WTC11 (cell line): ENCODE results near the gene SYT15. TPM values are rescaled to one million over a fixed set of nuclear protein-coding genes. Genes with fewer than 3 reads are reported as not detected.

Source experiments
- ATAC-seq: fragments of 200-7000 bp; cut with Tn5 transposase; 2 replicates; pipeline ENCODE4 v1.10.0; 2021; ENCODE audit warnings: mild to moderate bottlenecking, moderate library complexity
- CTCF ChIA-PET: fragments of 300-600 bp; sonication (Branson Sonifier 250); formaldehyde crosslinking; loops from one replicate; lab custom pipeline; 2021; ENCODE audit warnings: antibody characterized with exemption; lab: Charles Lee
- POLR2A ChIA-PET: fragments of 350-600 bp; sonication (Branson Sonifier 250); formaldehyde crosslinking; loops from one replicate; lab custom pipeline; 2021; ENCODE audit warnings: antibody characterized with exemption; lab: Charles Lee
- DNase-seq: peaks from one replicate; pipeline ENCODE4 v3.0.0; 2021; ENCODE audit warnings: low spot score
- H3K27ac Mint-ChIP-seq: 2 replicates; pipeline ENCODE4 v1.8.0; 2021; ENCODE audit warnings: mixed read lengths
- H3K27me3 Mint-ChIP-seq: 2 replicates; pipeline ENCODE4 v1.8.0; 2021; ENCODE audit warnings: low read depth, mild to moderate bottlenecking, moderate library complexity, mixed read lengths
- H3K36me3 Mint-ChIP-seq: 2 replicates; pipeline ENCODE4 v1.8.0; 2021; ENCODE audit warnings: mixed read lengths
- H3K4me1 Mint-ChIP-seq: 2 replicates; pipeline ENCODE4 v1.8.0; 2022; ENCODE audit warnings: mixed read lengths
- H3K4me3 Mint-ChIP-seq: 2 replicates; pipeline ENCODE4 v1.8.0; 2021; ENCODE audit warnings: mild to moderate bottlenecking, moderate library complexity, mixed read lengths
- H3K9me3 Mint-ChIP-seq: 2 replicates; pipeline ENCODE4 v1.8.0; 2021; ENCODE audit warnings: mixed read lengths
- ELF4 ChIP-seq: sonication (generic); formaldehyde crosslinking; IDR thresholded peaks from 2 replicates; pipeline ENCODE4 v1.8.1; 2022; ENCODE audit warnings: low read depth, mild to moderate bottlenecking, moderate library complexity, missing genetic modification reagents
- ESRRA ChIP-seq: sonication (generic); formaldehyde crosslinking; IDR thresholded peaks from 2 replicates; pipeline ENCODE4 v1.8.1; 2022; ENCODE audit warnings: mild to moderate bottlenecking, missing genetic modification reagents, borderline replicate concordance
- ETV6 ChIP-seq: sonication (generic); formaldehyde crosslinking; IDR thresholded peaks from 2 replicates; pipeline ENCODE4 v1.8.1; 2022; ENCODE audit warnings: mild to moderate bottlenecking, missing genetic modification reagents
- FOXK1 ChIP-seq: sonication (generic); formaldehyde crosslinking; IDR thresholded peaks from 2 replicates; pipeline ENCODE4 v1.8.0; 2022; ENCODE audit warnings: mild to moderate bottlenecking, moderate library complexity, missing genetic modification reagents
- FOXP1 ChIP-seq: sonication (generic); formaldehyde crosslinking; IDR thresholded peaks from 2 replicates; pipeline ENCODE4 v1.8.0; 2022; ENCODE audit warnings: missing genetic modification reagents, mild to moderate bottlenecking, moderate library complexity, borderline replicate concordance
- GTF2I ChIP-seq: fragments of 250-450 bp; sonication (Bioruptor Pico); conservative IDR thresholded peaks from 2 replicates; pipeline ENCODE4 v1.4.0; 2021; ENCODE audit warnings: mild to moderate bottlenecking
- MXD4 ChIP-seq: fragments of 250-450 bp; sonication (Bioruptor Pico); IDR thresholded peaks from 2 replicates; pipeline ENCODE4 v1.8.0; 2021; ENCODE audit warnings: mild to moderate bottlenecking, moderate library complexity, borderline replicate concordance
- MYBL2 ChIP-seq: sonication (generic); formaldehyde crosslinking; IDR thresholded peaks from 2 replicates; pipeline ENCODE4 v1.8.1; 2023; ENCODE audit warnings: mild to moderate bottlenecking, moderate library complexity, missing genetic modification reagents
- NFYB ChIP-seq: sonication (generic); formaldehyde crosslinking; conservative IDR thresholded peaks from 2 replicates; pipeline ENCODE4 v1.8.0; 2022; ENCODE audit warnings: low read depth, missing genetic modification reagents
- NR2C2 ChIP-seq: sonication (generic); formaldehyde crosslinking; IDR thresholded peaks from 2 replicates; pipeline ENCODE4 v1.8.0; 2022; ENCODE audit warnings: mild to moderate bottlenecking, missing genetic modification reagents
- RELA ChIP-seq: sonication (generic); formaldehyde crosslinking; IDR thresholded peaks from 2 replicates; pipeline ENCODE4 v1.8.1; 2022; ENCODE audit warnings: missing genetic modification reagents, mild to moderate bottlenecking, borderline replicate concordance
- SP1 ChIP-seq: sonication (generic); formaldehyde crosslinking; conservative IDR thresholded peaks from 2 replicates; pipeline ENCODE4 v1.8.1; 2022; ENCODE audit warnings: missing genetic modification reagents
- TCF7 ChIP-seq: sonication (generic); formaldehyde crosslinking; IDR thresholded peaks from 2 replicates; pipeline ENCODE4 v1.8.0; 2022; ENCODE audit warnings: mild to moderate bottlenecking, low read depth, missing genetic modification reagents, moderate library complexity
- TEAD1 ChIP-seq: sonication (generic); formaldehyde crosslinking; IDR thresholded peaks from 2 replicates; pipeline ENCODE4 v1.8.0; 2022; ENCODE audit warnings: mild to moderate bottlenecking, missing genetic modification reagents
- TEAD4 ChIP-seq: sonication (generic); formaldehyde crosslinking; IDR thresholded peaks from 2 replicates; pipeline ENCODE4 v1.8.0; 2022; ENCODE audit warnings: mild to moderate bottlenecking, missing genetic modification reagents
- ZNF232 ChIP-seq: sonication (generic); formaldehyde crosslinking; IDR thresholded peaks from 2 replicates; pipeline ENCODE4 v1.8.0; 2022; ENCODE audit warnings: mild to moderate bottlenecking, missing genetic modification reagents
- ZNF263 ChIP-seq: sonication (generic); formaldehyde crosslinking; IDR thresholded peaks from 2 replicates; pipeline ENCODE4 v1.8.1; 2022; ENCODE audit warnings: low read depth, mild to moderate bottlenecking, moderate library complexity, missing genetic modification reagents
- ZNF396 ChIP-seq: fragments of 250-450 bp; sonication (Bioruptor Pico); IDR thresholded peaks from 2 replicates; pipeline ENCODE4 v1.8.0; 2021; ENCODE audit warnings: mild to moderate bottlenecking, moderate library complexity, borderline replicate concordance
- ZNF423 ChIP-seq: fragments of 250-450 bp; sonication (Bioruptor Pico); IDR thresholded peaks from 2 replicates; pipeline ENCODE4 v2.1.2; 2022; ENCODE audit warnings: mild to moderate bottlenecking, moderate library complexity
- total RNA-seq: library from RNA; stranded (reverse); gene quantifications from 3 replicates; pipeline ENCODE4 v1.2.3, GENCODE V29; 2021
- TF ChIP-seq, protein P1 (sequence below): sonication (generic); formaldehyde crosslinking; IDR thresholded peaks from 2 replicates; pipeline ENCODE4 v1.8.0; 2023; ENCODE audit warnings: missing genetic modification reagents
- TF ChIP-seq, protein P2 (sequence below): sonication (generic); formaldehyde crosslinking; IDR thresholded peaks from 2 replicates; pipeline ENCODE4 v1.8.0; 2023; ENCODE audit warnings: mild to moderate bottlenecking, missing genetic modification reagents
- TF ChIP-seq, protein P3 (sequence below): sonication (generic); formaldehyde crosslinking; IDR thresholded peaks from 2 replicates; pipeline ENCODE4 v1.8.1; 2023; ENCODE audit warnings: mild to moderate bottlenecking, missing genetic modification reagents, moderate library complexity
- TF ChIP-seq, protein P4 (sequence below): fragments of 200-600 bp; IDR thresholded peaks from 2 replicates; pipeline ENCODE4 v1.8.0; 2022; ENCODE audit warnings: antibody characterized with exemption
- TF ChIP-seq, protein P5 (sequence below): sonication (generic); formaldehyde crosslinking; IDR thresholded peaks from 2 replicates; pipeline ENCODE4 v1.8.0; 2022; ENCODE audit warnings: mild to moderate bottlenecking, missing genetic modification reagents
- TF ChIP-seq, protein P6 (sequence below): sonication (generic); formaldehyde crosslinking; IDR thresholded peaks from 2 replicates; pipeline ENCODE4 v1.8.0; 2022; ENCODE audit warnings: mild to moderate bottlenecking, missing genetic modification reagents

SYT15 gene
- total RNA-seq, 1 experiment from 2014 or later: 1.5 TPM

DNA sequence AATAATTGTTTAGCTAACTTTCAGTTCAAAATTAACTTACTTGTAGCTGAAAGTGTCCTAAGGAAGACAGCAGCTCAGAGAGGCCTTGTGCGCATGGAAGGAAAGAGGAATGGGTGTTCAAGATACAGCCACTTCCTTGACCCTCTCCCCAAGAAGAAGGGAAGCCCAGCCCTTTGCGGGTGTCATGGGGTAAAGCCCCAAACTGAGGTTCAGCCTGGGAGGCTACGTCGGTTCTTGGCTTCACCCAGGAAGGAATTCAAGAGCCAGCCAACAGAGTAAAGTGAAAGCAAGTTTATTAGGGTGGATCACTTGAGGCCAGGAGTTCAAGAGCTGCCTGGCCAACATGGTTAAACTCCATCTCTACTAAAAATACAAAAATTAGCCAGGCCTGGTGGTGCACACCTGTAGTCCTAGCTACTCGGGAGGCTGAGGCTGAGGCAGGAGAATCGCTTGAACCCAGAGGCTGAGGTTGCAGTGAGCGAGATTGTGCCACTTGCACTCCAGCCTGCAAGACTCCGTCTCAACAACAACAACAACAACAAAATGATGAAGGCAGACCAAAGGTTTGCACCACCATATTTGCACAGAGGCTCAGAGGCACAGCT, 38.4 kb upstream of the SYT15 start:
- Mint-ChIP-seq H3K36me3 (no peaks in the 10 kb centered on the region), H3K9me3 (no peaks in the 10 kb centered on the region), H3K27ac (no peak overlapping the region), H3K4me3 (peak overlapping the region; percentile 61), H3K4me1 (peaks cover 33% of the 10 kb centered on the region), H3K27me3 (peaks cover 9% of the 10 kb centered on the region)
- TF ChIP-seq MXD4 (CRISPR knock-in tag): no peak
- no peak for TF ChIP-seq ZNF423 (CRISPR knock-in tag)
- no peak for TF ChIP-seq NR2C2 (CRISPR knock-in tag)
- TF ChIP-seq NFYB (CRISPR knock-in tag): no peak
- no peak for TF ChIP-seq ZNF396 (CRISPR knock-in tag)
- peak; percentile 80; the same call in 1 of the 2 replicates for TF ChIP-seq GTF2I (CRISPR knock-in tag)
- no peak for TF ChIP-seq ELF4 (CRISPR knock-in tag)
- TF ChIP-seq RELA (CRISPR knock-in tag): no peak
- ChIA-PET CTCF (interaction anchor here (1.0 to 4.7 kb wide), 4 partner anchors 13 to 313 kb away, joined by 4 to 18 read pairs (median 6); no protein-coding TSS in a partner anchor), POLR2A (interaction anchor here (1.3 kb wide), 1 partner anchor 9 kb away, joined by 3 read pairs; no protein-coding TSS in a partner anchor)
- ATAC-seq (no peak), DNase-seq (peak; percentile 9)

DNA sequence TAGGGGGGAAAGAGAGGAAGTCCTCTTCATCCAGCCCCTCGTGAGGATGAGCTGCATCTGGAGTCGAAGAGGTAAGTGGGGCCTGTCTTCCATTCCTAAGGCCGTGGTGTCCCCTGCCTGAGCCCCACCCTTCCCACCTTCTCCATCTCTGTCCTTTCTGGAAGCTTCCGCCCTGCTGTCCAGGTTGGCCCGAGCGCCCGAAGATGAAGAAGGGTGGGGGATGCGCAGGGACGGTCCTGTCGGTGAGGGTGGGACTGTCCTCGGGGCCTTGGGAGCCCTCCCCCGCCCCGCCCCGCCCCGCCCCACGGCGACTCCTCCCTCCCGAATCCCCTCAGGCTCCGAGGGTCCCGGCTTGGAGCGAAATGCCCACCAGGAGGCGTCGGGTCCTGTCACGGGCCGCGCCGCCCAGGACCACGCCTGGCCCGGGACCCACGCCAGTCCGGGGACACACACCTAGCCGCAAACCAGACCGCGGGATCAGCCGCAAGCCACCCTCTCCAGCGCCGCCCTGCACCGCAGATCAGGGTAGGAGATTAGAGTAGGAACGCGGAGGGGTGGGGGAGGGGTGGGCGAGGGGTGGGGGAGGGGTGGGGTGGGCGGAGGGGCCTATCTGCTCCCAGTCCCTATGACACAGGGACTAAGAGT, 37.8 kb upstream of the SYT15 start:
- no peak overlapping the region for H3K27ac Mint-ChIP-seq
- CTCF ChIA-PET: interaction anchor here (1.0 to 4.7 kb wide), 4 partner anchors 13 to 313 kb away, joined by 4 to 18 read pairs (median 6); no protein-coding TSS in a partner anchor
- POLR2A ChIA-PET: interaction anchor here (1.3 kb wide), 1 partner anchor 10 kb away, joined by 3 read pairs; no protein-coding TSS in a partner anchor
- DNase-seq: peak; percentile 81
- peaks cover 33% of the 10 kb centered on the region for H3K4me1 Mint-ChIP-seq
- peak; percentile 74 for ATAC-seq
- H3K36me3 Mint-ChIP-seq: no peaks in the 10 kb centered on the region
- TF ChIP-seq MXD4 (CRISPR knock-in tag) (no peak), TEAD1 (CRISPR knock-in tag) (peak; percentile 33; the same call in 1 of the 2 replicates), SP1 (CRISPR knock-in tag) (peak; percentile 73), FOXP1 (CRISPR knock-in tag) (peak; percentile 54; the same call in 1 of the 2 replicates), FOXK1 (CRISPR knock-in tag) (0 out of 2 replicates have a peak, but pooled peaks have one; percentile 60), ZNF263 (CRISPR knock-in tag) (no peak), TCF7 (CRISPR knock-in tag) (no peak), NR2C2 (CRISPR knock-in tag) (peak; percentile 31; the same call in 1 of the 2 replicates), MYBL2 (CRISPR knock-in tag) (peak; percentile 41; the same call in 1 of the 2 replicates), ETV6 (CRISPR knock-in tag) (peak; percentile 73; the same call in 1 of the 2 replicates), ZNF232 (CRISPR knock-in tag) (peak; percentile 63; the same call in 1 of the 2 replicates), TEAD4 (CRISPR knock-in tag) (0 out of 2 replicates have a peak, but pooled peaks have one; percentile 20), ESRRA (CRISPR knock-in tag) (no peak)
- TF ChIP-seq, protein P1, sequence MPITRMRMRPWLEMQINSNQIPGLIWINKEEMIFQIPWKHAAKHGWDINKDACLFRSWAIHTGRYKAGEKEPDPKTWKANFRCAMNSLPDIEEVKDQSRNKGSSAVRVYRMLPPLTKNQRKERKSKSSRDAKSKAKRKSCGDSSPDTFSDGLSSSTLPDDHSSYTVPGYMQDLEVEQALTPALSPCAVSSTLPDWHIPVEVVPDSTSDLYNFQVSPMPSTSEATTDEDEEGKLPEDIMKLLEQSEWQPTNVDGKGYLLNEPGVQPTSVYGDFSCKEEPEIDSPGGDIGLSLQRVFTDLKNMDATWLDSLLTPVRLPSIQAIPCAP (CRISPR knock-in tag): no peak
- TF ChIP-seq, protein P2, sequence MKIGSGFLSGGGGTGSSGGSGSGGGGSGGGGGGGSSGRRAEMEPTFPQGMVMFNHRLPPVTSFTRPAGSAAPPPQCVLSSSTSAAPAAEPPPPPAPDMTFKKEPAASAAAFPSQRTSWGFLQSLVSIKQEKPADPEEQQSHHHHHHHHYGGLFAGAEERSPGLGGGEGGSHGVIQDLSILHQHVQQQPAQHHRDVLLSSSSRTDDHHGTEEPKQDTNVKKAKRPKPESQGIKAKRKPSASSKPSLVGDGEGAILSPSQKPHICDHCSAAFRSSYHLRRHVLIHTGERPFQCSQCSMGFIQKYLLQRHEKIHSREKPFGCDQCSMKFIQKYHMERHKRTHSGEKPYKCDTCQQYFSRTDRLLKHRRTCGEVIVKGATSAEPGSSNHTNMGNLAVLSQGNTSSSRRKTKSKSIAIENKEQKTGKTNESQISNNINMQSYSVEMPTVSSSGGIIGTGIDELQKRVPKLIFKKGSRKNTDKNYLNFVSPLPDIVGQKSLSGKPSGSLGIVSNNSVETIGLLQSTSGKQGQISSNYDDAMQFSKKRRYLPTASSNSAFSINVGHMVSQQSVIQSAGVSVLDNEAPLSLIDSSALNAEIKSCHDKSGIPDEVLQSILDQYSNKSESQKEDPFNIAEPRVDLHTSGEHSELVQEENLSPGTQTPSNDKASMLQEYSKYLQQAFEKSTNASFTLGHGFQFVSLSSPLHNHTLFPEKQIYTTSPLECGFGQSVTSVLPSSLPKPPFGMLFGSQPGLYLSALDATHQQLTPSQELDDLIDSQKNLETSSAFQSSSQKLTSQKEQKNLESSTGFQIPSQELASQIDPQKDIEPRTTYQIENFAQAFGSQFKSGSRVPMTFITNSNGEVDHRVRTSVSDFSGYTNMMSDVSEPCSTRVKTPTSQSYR (CRISPR knock-in tag): peak; percentile 94; the same call in 1 of the 2 replicates
- TF ChIP-seq, protein P3, sequence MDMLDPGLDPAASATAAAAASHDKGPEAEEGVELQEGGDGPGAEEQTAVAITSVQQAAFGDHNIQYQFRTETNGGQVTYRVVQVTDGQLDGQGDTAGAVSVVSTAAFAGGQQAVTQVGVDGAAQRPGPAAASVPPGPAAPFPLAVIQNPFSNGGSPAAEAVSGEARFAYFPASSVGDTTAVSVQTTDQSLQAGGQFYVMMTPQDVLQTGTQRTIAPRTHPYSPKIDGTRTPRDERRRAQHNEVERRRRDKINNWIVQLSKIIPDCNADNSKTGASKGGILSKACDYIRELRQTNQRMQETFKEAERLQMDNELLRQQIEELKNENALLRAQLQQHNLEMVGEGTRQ (CRISPR knock-in tag): peak; percentile 24; the same call in 1 of the 2 replicates
- TF ChIP-seq, protein P4, sequence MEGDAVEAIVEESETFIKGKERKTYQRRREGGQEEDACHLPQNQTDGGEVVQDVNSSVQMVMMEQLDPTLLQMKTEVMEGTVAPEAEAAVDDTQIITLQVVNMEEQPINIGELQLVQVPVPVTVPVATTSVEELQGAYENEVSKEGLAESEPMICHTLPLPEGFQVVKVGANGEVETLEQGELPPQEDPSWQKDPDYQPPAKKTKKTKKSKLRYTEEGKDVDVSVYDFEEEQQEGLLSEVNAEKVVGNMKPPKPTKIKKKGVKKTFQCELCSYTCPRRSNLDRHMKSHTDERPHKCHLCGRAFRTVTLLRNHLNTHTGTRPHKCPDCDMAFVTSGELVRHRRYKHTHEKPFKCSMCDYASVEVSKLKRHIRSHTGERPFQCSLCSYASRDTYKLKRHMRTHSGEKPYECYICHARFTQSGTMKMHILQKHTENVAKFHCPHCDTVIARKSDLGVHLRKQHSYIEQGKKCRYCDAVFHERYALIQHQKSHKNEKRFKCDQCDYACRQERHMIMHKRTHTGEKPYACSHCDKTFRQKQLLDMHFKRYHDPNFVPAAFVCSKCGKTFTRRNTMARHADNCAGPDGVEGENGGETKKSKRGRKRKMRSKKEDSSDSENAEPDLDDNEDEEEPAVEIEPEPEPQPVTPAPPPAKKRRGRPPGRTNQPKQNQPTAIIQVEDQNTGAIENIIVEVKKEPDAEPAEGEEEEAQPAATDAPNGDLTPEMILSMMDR: peak; percentile 34; the same call in 1 of the 2 replicates
- TF ChIP-seq, protein P5, sequence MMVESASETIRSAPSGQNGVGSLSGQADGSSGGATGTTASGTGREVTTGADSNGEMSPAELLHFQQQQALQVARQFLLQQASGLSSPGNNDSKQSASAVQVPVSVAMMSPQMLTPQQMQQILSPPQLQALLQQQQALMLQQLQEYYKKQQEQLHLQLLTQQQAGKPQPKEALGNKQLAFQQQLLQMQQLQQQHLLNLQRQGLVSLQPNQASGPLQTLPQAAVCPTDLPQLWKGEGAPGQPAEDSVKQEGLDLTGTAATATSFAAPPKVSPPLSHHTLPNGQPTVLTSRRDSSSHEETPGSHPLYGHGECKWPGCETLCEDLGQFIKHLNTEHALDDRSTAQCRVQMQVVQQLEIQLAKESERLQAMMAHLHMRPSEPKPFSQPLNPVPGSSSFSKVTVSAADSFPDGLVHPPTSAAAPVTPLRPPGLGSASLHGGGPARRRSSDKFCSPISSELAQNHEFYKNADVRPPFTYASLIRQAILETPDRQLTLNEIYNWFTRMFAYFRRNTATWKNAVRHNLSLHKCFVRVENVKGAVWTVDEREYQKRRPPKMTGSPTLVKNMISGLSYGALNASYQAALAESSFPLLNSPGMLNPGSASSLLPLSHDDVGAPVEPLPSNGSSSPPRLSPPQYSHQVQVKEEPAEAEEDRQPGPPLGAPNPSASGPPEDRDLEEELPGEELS (CRISPR knock-in tag): peak; percentile 76
- TF ChIP-seq, protein P6, sequence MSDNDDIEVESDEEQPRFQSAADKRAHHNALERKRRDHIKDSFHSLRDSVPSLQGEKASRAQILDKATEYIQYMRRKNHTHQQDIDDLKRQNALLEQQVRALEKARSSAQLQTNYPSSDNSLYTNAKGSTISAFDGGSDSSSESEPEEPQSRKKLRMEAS (CRISPR knock-in tag): peak; percentile 52; the same call in 1 of the 2 replicates
- peak overlapping the region; percentile 61 for H3K4me3 Mint-ChIP-seq
- H3K9me3 Mint-ChIP-seq: no peaks in the 10 kb centered on the region
- peaks cover 9% of the 10 kb centered on the region for H3K27me3 Mint-ChIP-seq
